Kidney (tissue), 14 donors: Measurements from ENCODE around the gene STUB1. TPM values are rescaled to one million over a fixed set of nuclear protein-coding genes. Genes with fewer than 3 reads are reported as not detected.

Experiments
- DNase-seq, 5 donors: peaks; one replicate each; pipeline ENCODE4 v3.0.0-alpha.2; 2013 to 2020
- FAIRE-seq: peaks from 2 replicates; lab custom pipeline; 2012; peaks lifted over from hg19 to GRCh38; lab: Jason Lieb, UNC
- H3K27ac ChIP-seq, 2 donors: one replicate each; pipeline ENCODE4 v1.7.0; 2013; ENCODE audit warnings: low read depth in 2 of 2, low read length in 2 of 2, inconsistent platforms in 1 of 2
- H3K27me3 ChIP-seq: one replicate; pipeline ENCODE4 v1.7.1; 2013; ENCODE audit warnings: low read length, inconsistent platforms; ENCODE audit not compliant: control insufficient read depth, insufficient read depth
- H3K36me3 ChIP-seq, 3 donors: one replicate each; pipeline versions ENCODE4 v1.7.0 to v1.7.1; 2013; ENCODE audit warnings: low read length in 3 of 3, control low read depth in 1 of 3, inconsistent platforms in 1 of 3; ENCODE audit not compliant: insufficient read depth in 3 of 3, control insufficient read depth in 2 of 3
- H3K4me1 ChIP-seq, 3 donors: one replicate each; pipeline versions ENCODE4 v1.7.0 to v1.7.1; 2013; ENCODE audit warnings: low read length in 3 of 3, inconsistent platforms in 1 of 3, low read depth in 1 of 3; ENCODE audit not compliant: control insufficient read depth in 2 of 3, insufficient read depth in 2 of 3
- H3K4me3 ChIP-seq, 3 donors: one replicate each; pipeline versions ENCODE4 v1.7.0 to v1.8.1; 2013; ENCODE audit warnings: low read length in 3 of 3, control low read depth in 1 of 3, inconsistent platforms in 1 of 3
- H3K9ac ChIP-seq, 3 donors: one replicate each; pipeline versions ENCODE4 v1.7.0 to v1.7.1; 2013; ENCODE audit warnings: low read length in 3 of 3, control low read depth in 1 of 3, inconsistent platforms in 1 of 3
- H3K9me3 ChIP-seq, 3 donors: one replicate each; pipeline versions ENCODE4 v1.7.0 to v1.7.1; 2013; ENCODE audit warnings: low read length in 3 of 3, control low read depth in 1 of 3, inconsistent platforms in 1 of 3; ENCODE audit not compliant: control insufficient read depth in 2 of 3, insufficient read depth in 1 of 3
- intact Hi-C: fragments of 100-400 bp; cut with DNase I; formaldehyde crosslinking; loops from one replicate; pipeline ENCODE4 v1.11.1; 2022
- polyA plus RNA-seq: library from polyadenylated mRNA; stranded (reverse); fragments of 350-450 nt; fragmentation: Illumina TruSeq; extraction: RNeasy Lipid Tissue Mini Kit (QIAGEN cat#74804); gene quantifications from one replicate; pipeline ENCODE4 v1.2.3, GENCODE V29; 2014; ENCODE audit warnings: low read depth, low replicate concordance; ENCODE audit not compliant: insufficient read depth
- total RNA-seq: library from RNA; stranded (reverse); fragmentation: NEBNext Ultra II Directional; extraction: Animal tissue kit (Norgen Biotek cat#: 25700); gene quantifications from one replicate; pipeline ENCODE4 v1.2.1, GENCODE V29; 2021
- TF ChIP-seq, protein P1 (sequence below): IDR thresholded peaks from 3 replicates; pipeline ENCODE4 v1.5.1; 2012; ENCODE audit warnings: mild to moderate bottlenecking, moderate library complexity, borderline replicate concordance; ENCODE audit not compliant: insufficient read depth; ENCODE audit errors: extremely low read depth
- donor health status: control.
- donor health status: control.
- donor health status: control.
- donor health status: control.
- donor health status: control.
- donor health status: DM: yes; HTN: yes; CAD: no.
- donor health status: Normal renal cell carcinoma (clear cell type).

The STUB1 gene
- total and polyA plus RNA-seq, 2 donors from 2014 or later, result 92.9 to 218 TPM

DNA sequence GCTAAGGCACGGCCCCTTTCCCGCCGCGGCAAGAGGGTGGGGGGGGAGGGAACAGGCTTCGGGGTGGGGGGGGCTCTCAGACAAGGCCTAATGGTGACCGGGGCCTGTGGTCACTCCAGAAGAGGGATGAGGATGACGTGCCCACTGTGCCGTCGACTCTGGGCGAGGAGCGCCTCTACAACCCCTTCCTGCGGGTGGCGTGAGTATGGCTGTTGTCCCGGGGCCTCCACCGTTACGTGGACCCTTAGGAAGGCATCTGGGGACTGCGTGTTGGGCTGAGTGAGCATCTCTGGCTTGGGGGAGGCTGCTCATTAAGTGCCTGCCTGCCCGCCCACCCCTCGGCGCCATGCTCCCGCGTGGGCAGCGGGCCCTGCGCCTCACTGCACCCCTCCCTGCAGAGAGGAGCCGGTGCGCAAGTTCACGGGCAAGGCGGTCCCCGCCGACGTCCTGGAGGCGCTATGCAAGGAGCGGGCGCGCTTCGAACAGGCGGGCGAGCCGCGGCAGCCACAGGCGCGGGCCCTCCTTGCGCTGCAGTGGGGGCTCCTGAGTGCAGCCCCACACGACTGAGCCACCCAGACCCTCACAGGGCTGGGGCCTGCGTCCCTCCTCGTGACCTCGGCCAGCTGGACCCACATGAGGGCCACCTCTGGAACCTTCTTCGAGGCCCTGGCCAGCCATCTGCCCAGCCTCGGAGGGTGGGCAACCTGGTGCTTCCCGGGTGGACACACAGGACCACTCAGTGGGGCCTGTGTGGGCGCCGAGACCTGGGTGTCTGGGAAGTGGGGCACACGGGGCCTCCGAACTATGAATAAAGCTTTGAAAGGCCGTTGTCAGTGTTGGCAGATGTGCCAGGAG, 48.9 kb downstream of the STUB1 start:
- Histone ChIP-seq H3K4me3 (no peak overlapping the region), H3K27me3 (no peaks in the 10 kb centered on the region), H3K9ac (no peak overlapping the region), H3K4me1 (peaks cover 0 to 10% (median 0%) of the 10 kb centered on the region in 3 donors), H3K36me3 (no peaks in the 10 kb centered on the region), H3K27ac (no peak overlapping the region), H3K9me3 (no peaks in the 10 kb centered on the region)
- intact Hi-C loops, result no loop called here
- TF ChIP-seq, protein P1, sequence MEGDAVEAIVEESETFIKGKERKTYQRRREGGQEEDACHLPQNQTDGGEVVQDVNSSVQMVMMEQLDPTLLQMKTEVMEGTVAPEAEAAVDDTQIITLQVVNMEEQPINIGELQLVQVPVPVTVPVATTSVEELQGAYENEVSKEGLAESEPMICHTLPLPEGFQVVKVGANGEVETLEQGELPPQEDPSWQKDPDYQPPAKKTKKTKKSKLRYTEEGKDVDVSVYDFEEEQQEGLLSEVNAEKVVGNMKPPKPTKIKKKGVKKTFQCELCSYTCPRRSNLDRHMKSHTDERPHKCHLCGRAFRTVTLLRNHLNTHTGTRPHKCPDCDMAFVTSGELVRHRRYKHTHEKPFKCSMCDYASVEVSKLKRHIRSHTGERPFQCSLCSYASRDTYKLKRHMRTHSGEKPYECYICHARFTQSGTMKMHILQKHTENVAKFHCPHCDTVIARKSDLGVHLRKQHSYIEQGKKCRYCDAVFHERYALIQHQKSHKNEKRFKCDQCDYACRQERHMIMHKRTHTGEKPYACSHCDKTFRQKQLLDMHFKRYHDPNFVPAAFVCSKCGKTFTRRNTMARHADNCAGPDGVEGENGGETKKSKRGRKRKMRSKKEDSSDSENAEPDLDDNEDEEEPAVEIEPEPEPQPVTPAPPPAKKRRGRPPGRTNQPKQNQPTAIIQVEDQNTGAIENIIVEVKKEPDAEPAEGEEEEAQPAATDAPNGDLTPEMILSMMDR, result no peak
- DNase-seq, result peak in 2 of 5 donors; percentile 68 to 81
- FAIRE-seq, result no peak

- Histone ChIP-seq H3K27ac (no peak overlapping the region), H3K9ac (no peak overlapping the region), H3K9me3 (no peaks in the 10 kb centered on the region), H3K4me3 (no peak overlapping the region), H3K4me1 (peaks cover 0 to 10% (median 0%) of the 10 kb centered on the region in 3 donors), H3K27me3 (no peaks in the 10 kb centered on the region), H3K36me3 (no peaks in the 10 kb centered on the region)
- intact Hi-C loops, result no loop called here
- DNase-seq (peak in 1 of 5 donors; percentile 78), FAIRE-seq (no peak)
- TF ChIP-seq, protein P1, result no peak
Measured at GRCh38 chr16:729768-730665, 49.8 kb downstream of the STUB1 start.

DNA sequence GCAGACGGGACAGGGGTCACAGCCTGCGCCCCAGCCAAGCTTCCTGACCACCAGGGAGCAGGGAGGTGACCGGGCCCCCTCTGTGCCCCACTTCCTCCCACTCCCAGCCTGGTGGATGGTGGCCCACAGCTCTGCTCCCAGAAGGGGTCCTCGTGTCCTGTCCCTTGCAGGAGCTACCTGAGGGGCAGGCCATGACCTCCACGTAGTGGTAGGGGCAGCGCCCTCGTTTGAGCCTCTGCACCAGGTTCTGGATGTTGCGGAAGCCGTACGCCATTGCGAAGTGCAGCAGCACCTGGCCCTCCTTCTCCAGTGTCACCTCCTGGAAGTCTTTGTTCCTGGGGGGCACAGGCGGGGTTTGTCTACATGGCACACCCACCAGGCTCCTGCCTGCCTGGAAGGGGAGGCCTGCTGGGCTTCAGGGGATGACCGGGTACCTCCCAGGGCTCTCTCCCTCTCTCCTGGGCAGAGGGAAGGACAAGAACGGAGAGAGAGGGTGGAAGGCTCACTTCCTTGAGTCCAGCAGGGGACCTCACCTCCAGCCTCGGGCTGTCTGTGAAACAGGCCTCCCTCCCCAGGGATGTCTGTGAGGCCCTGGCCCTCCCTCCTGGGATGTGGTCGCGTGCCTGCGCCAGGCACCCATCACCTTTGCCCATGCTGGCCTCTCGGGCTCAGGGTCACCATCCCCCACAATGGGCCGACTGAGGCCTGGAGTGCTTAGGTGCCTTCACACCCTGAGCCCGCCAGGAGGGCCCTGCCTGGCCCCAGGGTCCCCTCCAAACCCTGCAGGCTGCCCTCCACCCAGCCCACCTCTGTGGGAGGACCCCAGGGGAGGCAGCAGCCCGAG, 50.7 kb downstream of the STUB1 start:
- Histone ChIP-seq H3K4me3 (no peak overlapping the region), H3K27ac (no peak overlapping the region), H3K27me3 (no peaks in the 10 kb centered on the region), H3K9me3 (no peaks in the 10 kb centered on the region), H3K9ac (no peak overlapping the region), H3K36me3 (no peaks in the 10 kb centered on the region), H3K4me1 (peaks cover 0 to 10% (median 0%) of the 10 kb centered on the region in 3 donors)
- DNase-seq (peak in 1 of 5 donors; percentile 76), FAIRE-seq (no peak)
- intact Hi-C loops, result no loop called here
- TF ChIP-seq, protein P1, result no peak
